GM21737 (cell line): ENCODE data around the gene HCK.
"Not testable (repeated sequence)": the region's sequence is repeated elsewhere in the genome, so short reads cannot be mapped to it uniquely, and the experiment has no call there.

Experiments used
- ATAC-seq: cut with Tn5 transposase; IDR thresholded peaks from one replicate; pipeline ENCODE4 v1.9.1; 2021; ENCODE audit warnings: mild to moderate bottlenecking, moderate library complexity; ENCODE audit not compliant: unreplicated experiment

HCK gene

DNA sequence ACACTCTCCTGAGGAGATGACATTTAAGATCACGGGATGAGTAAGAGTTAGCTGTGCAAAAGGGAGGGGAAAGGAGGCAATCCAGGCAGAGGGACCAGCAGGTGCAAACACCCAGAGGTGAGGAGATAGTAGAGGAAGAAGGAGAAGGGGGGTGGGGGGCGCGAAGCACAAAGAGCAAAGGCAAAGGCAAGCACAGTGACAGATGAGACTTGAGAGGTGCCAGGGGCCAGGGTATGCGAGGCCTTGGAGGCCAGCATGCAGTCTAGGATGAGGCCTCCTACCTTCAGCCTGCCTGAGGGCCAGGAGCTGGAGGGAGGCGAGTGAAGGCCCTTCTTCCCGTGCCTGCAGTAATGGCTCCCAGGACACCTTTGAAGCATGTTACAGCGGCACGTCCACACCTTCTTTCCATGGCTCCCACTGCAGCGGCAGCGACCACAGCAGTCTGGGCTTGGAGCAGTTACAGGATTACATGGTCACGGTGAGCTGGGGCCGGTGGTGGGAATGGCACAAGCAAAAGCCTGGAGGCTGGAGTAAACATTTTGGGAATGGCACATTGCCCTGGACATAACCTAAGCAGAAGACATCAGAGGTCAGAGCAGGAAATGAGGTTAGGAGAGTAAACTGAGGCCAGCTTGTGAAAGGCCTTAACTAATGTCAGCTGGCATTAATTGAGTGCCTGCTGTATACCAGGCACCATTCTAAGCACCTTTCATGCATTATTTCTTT lies 23.2 kb upstream of the HCK start:
- no peak for ATAC-seq

DNA sequence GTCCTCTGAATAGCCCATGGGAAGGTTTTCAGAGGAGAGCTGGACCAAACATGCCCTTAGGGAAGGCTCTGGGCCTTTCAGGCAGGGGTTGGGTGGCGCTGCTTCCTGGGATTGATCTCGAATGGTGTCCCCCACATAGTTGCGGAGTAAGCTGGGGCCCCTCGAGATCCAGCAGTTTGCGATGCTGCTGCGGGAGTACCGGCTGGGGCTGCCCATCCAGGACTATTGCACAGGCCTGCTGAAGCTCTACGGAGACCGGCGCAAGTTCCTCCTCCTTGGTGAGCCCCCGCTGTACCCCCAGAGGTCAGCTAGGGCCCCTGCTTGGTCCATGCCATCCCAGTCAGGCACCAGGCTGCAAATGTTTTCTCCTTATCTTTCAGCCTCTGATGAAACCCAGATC lies 22.5 kb upstream of the HCK start:
- no peak for ATAC-seq

DNA sequence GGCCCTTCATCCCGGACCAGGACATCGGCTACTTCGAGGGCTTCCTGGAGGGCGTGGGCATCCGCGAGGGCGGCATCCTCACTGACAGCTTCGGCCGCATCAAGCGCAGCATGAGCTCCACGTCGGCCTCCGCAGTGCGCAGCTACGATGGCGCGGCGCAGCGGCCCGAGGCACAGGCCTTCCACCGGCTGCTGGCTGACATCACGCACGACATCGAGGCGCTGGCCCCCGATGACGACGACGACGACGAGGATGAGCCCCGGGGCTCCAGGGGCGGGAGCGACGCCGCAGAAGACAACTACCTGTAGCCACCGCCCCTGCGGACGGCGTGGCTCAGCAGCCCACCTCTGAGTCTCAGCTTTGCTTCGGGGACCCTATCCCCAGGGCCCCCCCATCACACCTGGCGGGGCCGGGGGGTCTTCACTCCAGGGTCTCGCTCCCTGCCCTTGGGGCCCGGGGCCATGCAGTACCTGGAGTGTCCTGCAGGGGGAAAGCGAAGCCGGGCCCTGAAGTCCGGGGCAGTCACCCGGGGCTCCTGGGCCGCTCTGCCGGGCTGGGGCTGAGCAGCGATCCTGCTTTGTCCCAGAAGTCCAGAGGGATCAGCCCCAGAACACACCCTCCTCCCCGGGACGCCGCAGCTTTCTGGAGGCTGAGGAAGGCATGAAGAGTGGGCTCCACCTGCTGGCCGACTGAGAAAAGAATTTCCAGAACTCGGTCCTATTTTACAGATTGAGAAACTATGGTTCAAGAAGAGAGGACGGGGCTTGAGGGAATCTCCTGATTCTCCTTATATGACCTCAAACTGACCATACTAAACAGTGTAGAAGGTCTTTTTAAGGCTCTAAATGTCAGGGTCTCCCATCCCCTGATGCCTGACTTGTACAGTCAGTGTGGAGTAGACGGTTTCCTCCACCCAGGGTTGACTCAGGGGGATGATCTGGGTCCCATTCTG lies 20.8 kb upstream of the HCK start:
- no peak for ATAC-seq

DNA sequence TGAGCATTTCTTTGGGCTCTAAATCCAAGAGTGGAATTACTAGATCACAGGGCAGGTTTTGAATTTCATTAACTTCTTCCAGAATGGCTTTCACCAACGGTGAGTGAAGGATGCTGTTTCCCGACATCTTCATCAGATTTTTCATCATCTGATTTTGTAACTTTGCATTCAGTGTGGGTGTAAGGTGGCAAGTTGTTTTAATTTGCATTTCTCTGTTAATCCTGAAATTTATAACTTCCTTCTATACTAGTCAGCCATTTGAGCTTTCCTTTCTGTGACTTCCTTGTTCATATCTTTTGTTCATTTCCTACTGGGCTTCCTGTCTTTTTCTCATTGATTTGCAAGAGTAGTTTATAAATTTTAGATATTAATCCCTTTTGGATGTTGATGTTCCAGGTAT lies 18.7 kb upstream of the HCK start:
- no peak for ATAC-seq

DNA sequence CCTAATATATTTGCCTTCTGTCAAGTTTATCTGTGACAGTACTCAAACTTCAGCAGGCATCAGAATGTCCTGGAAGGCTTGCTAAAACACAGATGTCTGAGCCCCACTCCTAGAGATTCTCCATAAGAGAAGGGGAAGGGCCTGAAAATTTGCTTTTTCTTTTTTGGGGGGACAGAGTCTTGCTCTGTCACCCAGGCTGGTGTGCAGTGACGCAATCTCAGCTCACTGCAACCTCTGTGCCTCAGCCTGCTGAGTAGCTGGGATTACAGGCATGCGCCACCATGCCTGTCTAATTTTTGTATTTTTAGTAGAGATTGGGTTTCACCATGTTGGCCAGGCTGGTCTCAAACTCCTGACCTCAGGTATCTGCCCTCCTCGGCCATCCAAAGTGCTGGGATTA lies 18.3 kb upstream of the HCK start:
- not testable (repeated sequence) for ATAC-seq

DNA sequence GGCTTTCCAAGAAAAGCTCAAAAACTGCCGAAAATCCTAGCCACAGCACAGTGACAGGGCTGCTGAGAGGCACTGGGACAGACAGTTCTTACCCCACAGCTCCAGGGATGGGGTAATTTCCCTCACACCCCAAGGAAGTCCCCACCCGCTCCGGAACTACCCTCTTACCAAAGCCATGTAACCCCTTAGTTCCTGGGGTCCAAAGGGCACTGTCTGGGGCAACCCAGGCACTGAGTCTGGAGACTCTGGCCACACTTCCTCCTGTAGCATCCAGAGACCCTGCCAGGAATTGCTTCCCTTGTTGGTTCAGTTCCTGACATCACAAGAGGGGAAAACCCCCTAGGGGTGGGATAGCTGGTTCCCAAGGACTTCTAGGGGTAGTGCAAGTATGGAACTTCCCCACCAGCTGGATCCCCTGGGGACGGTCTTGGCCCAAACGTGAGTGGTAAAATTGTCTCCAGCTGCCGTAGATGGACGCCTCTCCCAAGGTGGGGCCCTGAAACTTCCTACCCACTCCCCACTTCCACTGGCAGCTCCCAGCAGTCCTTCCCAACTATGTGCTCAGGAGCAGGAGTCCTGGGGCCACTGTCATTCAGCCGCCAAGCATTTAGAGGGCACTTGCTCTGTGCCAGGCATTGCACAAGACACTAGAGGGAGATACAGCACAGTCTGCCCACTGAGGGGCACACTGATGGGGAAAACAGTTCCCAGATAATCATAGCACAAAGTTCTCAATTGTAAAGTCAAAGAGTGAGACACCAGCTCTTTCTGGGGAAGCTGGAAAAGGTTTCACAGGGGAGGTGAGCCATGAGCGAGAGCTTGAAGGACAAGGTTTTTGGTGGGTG lies 17.2 kb upstream of the HCK start:
- ATAC-seq = no peak

DNA sequence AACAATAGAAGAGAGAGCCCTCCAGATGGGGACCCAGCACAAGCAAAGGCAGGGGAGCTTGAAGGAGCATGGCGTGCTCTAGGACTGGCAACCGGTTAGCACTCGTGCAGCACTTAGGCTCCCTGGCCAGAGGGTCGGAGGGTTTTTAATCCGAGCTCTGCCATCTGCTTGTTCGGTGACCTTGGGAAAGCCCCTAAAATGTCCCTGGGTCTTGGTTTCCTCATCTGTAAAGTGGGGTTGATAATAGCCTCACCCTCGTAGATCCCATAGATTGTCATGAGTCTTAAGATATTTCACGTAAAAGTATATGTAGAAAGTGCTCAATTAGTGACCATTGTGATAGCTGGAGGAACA lies 16.6 kb upstream of the HCK start:
- ATAC-seq = no peak

DNA sequence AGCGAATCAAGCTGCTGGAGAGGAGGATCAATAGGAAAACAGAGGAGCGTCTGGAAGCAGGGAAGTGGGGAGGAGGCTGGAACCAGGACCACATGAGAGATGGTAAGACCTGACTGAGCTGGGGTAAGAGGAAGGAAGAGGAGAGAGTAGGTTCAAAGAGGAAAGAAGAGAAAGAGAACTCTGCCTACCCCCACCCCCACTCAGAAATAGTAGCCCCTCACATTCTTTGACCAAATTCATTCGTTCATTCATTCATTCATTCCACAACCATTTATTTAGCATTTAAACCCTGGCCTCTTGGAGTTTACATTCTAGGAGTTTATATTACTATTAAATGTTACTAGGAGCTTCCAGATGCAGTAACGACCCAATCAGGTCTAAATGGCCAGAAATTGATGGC lies 15.8 kb upstream of the HCK start:
- no peak for ATAC-seq

DNA sequence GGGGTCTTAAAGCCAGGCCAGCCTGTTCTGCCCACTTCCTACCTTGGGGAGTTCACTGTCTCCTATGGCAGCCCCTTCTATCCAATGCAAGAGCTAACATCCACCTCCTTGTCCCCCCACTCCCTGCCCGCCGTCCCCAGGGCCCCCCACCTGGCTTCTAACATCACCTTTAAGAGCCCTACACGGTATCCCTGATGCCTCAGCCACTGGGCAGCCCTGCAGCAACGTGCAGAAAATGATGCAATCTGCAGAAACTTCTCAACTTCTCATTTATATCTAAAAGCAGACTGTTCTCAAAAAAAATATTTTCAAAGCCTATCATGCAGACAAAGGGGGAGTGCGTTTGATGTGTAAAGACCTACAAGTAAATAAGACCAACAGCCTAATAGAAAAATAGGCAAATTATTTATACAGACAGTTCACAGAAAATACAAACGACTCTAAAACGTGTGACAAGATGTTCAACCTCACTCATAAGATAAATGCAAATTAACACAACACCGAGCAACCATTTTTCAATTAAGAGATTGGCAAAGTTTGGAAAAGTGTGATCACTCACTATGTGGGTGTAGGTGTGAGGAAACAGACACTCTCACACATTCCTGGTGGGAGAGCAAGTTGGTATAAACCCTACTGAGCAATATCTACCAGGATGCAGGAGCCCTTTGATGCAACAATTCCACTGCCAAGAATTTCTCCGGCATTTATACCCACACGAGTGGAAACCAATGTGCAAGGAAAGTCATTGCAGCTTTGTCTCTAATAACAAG lies 15.1 kb upstream of the HCK start:
- ATAC-seq = no peak

DNA sequence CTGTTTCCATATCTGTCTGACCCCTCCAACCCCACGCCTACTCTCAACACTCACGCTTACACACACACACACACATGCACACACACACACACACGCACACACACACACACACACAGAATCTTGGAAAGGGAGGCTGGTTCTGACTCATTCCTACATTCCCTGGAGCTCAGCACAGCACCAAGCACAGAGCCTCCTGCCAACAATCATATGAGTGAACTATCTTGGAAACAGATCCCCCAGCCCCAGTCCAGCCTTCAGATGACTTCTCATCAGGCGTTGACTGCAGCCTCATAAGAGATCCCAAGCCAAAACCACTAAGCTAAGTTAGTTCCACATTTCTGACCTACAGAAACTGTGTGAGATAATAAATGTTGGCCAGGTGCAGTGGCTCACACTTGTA lies 14.1 kb upstream of the HCK start:
- ATAC-seq = no peak

DNA sequence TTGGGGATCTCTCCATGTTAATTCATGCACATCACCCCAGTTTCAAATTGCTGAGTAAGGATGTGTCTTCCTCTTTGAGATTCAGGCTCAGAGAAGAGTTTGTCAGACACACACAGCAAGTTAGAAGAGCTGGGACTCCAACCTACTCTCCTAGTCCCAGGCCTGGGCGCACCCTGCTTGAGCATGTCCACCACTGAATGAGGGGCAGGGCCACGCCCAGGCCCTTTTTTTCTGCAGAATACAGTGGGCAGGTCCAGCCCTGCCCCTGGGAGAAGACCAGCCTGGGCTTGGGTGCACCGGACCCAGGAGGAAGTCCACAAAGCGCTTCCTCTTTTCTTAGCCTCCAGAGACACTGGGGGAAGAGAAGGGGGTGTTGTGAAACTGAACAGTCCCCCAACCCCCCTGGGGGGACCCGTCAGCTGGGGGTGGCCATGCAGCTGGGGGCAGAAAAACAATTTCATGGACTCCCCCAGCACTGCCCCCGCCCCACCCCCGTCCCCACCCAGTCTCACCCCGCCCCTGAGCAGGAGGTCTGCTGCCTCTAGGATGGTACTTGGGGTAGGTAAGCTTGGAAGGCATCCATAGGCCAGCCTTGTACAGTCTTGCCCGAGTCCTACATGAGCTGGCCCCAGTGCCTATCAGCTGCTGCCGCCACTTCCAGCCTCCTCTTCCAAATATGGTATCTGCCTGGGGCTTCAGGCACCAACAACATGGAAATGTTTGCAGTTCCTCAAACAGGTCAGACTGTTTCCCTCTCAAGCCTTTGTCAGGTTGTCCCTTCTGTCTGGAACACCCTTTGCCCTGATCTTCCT lies 11.7 kb upstream of the HCK start:
- ATAC-seq = peak; percentile 79

DNA sequence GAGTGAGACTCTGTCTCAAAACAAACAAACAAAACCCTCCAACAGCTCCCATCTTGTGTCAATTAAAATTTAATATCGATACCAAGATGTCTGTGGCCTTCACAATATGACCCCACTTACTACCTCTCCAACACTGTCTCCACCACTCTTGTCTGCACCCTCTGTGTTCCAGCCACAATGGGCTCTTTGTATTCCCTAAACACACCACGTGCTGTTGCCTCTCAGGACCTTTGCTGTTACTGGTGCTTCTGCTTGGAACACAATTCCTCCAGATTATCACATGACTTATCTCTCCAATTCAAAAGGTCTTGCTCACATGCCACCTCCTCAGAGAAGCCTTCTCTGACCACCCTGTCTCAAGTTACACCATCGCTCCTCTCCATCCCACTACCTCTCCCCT lies 6.0 kb upstream of the HCK start:
- ATAC-seq = no peak

DNA sequence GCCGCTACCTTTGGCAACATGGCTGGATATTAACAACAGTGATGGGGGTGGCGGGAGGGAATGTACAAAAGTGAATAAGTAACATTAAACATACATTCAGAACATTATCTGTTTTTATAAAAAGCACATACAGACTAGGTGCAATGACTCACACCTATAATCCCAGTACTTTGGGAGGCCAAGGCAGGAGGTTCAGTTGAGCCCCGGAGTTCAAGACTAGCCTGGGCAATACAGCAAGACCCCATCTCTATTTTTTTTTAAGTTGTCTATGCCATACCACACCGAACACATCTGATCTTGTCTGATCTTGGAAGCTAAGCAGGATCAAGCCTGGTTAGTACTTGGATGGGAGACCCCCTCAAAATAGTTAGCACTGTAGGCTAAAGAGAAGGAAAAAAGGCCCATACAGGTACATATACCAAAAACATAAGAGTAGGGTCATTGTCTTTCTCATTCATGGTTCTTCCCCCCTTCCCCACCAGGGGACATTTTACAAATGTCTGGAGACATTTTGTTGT lies 1.7 kb upstream of the HCK start:
- no peak for ATAC-seq

DNA sequence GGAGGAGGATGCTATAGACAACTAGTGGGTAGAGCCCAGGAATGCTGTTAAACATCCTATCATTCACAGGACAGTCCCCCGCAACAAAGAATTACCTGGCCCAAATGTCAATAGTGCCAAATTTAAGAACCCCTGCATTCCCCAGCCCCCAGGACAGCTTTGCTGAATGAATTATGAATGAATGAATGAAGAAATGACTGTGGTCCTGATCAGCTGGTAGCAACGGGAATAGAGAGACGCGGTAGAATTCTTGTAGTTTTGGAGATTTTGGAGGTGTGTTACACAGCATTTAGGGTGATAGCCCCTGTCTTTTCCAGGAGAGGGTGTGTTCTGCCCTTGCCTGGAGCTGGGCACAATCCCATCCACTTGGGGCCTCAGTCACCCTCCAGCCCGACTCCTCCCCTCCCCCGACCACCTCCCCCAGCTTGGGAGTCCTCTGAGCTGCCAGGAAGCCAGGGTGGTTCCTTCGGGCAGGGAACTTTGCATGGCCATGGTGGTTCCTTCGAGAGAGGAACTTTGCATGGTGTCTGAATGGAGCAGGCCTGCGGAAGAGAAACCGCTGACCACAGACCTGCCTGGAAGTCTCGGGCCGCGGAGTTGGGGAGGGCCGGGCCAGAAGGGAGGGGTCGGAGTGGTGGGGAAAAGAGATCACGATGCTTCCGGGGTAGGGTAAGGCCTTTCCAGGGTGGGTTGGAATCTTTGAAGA lies 1.0 kb upstream of the HCK start:
- no peak for ATAC-seq

DNA sequence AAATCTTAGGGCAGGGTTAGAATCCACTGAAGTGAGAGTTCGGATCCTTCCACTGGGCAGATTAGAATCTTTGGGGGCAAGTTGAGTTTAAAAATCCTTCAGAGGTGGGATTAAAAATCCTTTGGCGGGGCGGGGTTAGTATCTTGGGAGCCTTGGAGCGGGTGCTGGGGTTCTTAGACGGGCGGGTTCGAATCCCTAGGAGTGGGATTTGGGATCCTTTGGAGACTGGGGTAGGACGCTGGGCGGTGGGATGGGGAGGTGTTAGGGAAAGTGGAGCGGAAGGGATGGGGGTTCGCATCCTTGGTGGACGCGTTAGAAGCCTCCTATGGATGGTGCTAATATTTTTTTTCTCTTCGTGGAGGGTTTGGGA lies 337 bp upstream of the HCK start:
- no peak for ATAC-seq

DNA sequence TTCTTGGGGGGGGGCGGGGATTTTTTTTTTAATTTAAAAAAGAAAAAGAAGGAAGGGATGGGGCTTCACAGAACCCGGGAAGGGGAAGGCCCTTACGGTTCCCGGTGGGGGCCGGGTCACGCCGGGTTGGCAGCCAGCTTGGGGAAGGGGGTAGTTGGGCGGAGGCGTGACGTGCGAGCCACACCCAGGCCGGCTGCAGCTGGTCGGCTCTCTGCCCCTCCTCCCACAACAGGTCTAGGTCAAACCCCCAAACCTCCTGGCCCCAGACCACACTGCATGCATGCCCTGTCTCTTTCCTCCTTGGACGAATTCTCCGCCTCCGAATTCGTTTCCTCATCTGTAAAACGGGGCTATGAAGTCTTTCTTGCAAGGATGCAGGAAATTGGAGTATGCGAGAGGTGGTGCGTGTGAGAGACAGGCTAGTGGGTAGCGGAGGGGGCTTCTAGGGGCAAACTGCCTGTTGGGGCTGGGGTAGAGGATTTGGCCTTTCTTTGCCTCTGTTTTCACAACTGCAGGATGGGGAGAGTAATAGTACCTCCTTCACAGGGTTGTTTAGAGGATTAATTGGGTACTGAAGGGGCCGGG lies 828 bp downstream of the HCK start:
- ATAC-seq = no peak

DNA sequence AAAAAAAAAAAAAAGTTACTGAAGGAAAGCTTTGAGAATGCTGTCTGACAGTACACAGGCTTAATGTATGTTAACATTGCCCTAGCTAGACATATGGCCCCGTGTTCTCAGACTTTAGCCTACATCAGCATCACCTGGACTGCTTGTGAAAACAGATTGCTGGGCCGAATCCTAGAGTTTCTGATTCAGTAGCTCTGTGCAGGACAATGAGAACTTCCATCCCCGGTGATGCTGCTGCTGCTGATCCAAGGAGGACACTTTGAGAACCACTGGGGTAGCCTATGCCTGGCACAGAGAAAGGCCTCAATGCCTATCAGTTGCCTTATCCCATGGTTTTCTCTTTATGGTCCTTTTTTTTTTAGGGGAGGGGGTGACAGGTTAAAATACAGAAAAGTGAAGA lies 1.6 kb downstream of the HCK start:
- ATAC-seq = no peak

DNA sequence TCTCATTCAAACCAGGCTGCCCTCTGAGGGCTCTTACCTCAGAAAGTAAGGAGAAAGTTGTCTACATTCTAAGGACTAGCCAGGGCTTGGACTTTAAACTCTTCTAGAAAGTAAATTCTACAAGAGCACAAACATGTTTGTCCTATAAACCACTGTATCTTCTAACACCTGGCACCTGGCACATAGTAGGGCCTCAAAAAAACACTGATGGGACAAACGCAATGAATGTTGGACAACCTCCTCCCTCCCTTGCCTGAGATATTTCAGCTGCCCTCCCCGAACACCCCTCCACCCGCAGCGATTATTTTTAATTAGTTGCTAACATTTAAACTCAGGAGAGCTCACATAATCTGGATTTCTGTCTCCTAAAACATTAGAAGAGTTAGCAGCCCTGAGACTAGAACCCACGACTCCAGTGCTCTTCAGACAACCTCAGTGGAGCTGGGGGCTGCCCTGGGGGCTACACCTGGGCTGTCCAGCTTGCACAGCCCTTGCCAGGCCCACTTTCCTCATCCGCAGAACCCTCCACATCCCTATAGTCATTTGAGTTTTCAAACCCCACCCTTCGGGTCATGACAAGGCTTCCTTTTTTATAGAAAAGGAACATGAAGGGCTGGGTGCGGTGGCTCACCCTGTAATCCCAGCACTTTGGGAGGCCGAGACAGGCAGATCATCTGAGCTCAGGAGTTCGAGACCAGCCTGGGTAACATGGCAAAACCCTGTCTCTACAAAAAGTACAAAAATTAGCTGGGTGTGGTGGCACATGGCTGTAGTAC lies 4.9 kb downstream of the HCK start:
- ATAC-seq = no peak
